HEK293 (cell line): ENCODE results near the gene ACADVL.

Source experiments
- CTCF ChIA-PET: fragments of 350-600 bp; formaldehyde crosslinking; extraction: SDS; loops from one replicate; lab custom pipeline; 2021; ENCODE audit warnings: antibody characterized with exemption; lab: Yijun Ruan, JAX
- POLR2A ChIA-PET: fragments of 300-600 bp; formaldehyde crosslinking; extraction: SDS; loops from one replicate; lab custom pipeline; 2020; ENCODE audit warnings: antibody characterized with exemption, inconsistent platforms; lab: Yijun Ruan, JAX
- H3K27ac ChIP-seq: fragments of 200-500 bp; sonication (Bioruptor generic); 2 replicates; pipeline ENCODE4 v1.5.1; 2014; ENCODE audit warnings: low read depth, low read length, control low read depth, inconsistent platforms; ENCODE audit errors: extremely low read depth
- H3K36me3 ChIP-seq, 2 experiments: fragments of 200-500 bp in 1 of 2; sonication (Bioruptor generic) in 1 of 2; 1 replicate in 1 of 2; 2 replicates in 1 of 2; pipeline ENCODE4 v1.5.1; 2014 to 2017; ENCODE audit warnings: inconsistent platforms in 2 of 2, low read length in 2 of 2; ENCODE audit not compliant: control insufficient read depth in 2 of 2, insufficient read depth in 1 of 2
- H3K4me1 ChIP-seq: fragments of 200-500 bp; sonication (Bioruptor generic); 2 replicates; pipeline ENCODE4 v1.5.1; 2014; ENCODE audit warnings: mild to moderate bottlenecking, low read length, inconsistent platforms; ENCODE audit not compliant: control insufficient read depth, insufficient read depth
- H3K4me3 ChIP-seq: 2 replicates; pipeline ENCODE4 v1.5.1; 2011; ENCODE audit warnings: low read depth, mild to moderate bottlenecking, control low read depth, low read length, moderate library complexity
- H3K9me3 ChIP-seq: fragments of 200-500 bp; sonication (Bioruptor generic); 2 replicates; pipeline ENCODE4 v1.5.1; 2014; ENCODE audit warnings: low read depth, low read length, inconsistent platforms; ENCODE audit not compliant: control insufficient read depth, insufficient read depth
- EGR2 ChIP-seq: fragments of 450-650 bp; formaldehyde crosslinking; IDR thresholded peaks from 2 replicates; pipeline ENCODE4 v1.5.1; 2016; ENCODE audit warnings: low read depth, missing biosample characterization, missing genetic modification characterization
- FEZF1 ChIP-seq: fragments of 450-650 bp; formaldehyde crosslinking; IDR thresholded peaks from 2 replicates; pipeline ENCODE4 v1.5.1; 2016; ENCODE audit warnings: missing biosample characterization, missing genetic modification characterization
- HOXD13 ChIP-seq: sonication (generic); formaldehyde crosslinking; IDR thresholded peaks from 2 replicates; pipeline ENCODE4 v1.8.0; 2022; ENCODE audit warnings: missing genetic modification reagents, borderline replicate concordance
- KLF10 ChIP-seq: fragments of 450-650 bp; IDR thresholded peaks from 2 replicates; pipeline ENCODE4 v1.5.1; 2018; ENCODE audit warnings: missing biosample characterization, mild to moderate bottlenecking, missing genetic modification characterization
- MEIS1 ChIP-seq: sonication (generic); formaldehyde crosslinking; IDR thresholded peaks from 2 replicates; pipeline ENCODE4 v1.8.1; 2022; ENCODE audit warnings: missing genetic modification reagents, mild to moderate bottlenecking, borderline replicate concordance
- SP7 ChIP-seq: fragments of 450-650 bp; formaldehyde crosslinking; IDR thresholded peaks from 2 replicates; pipeline ENCODE4 v1.5.1; 2016; ENCODE audit warnings: missing biosample characterization, missing genetic modification characterization
- TCF7L2 ChIP-seq: IDR thresholded peaks from 2 replicates; pipeline ENCODE4 v1.6.1; 2011; ENCODE audit warnings: low read depth, mild to moderate bottlenecking, inconsistent platforms, low read length, moderate library complexity, borderline replicate concordance
- TRIM28 ChIP-seq: IDR thresholded peaks from 2 replicates; pipeline ENCODE4 v1.6.1; 2011; ENCODE audit warnings: low read length, control low read depth, borderline replicate concordance
- ZBTB48 ChIP-seq: fragments of 450-650 bp; formaldehyde crosslinking; IDR thresholded peaks from 2 replicates; pipeline ENCODE4 v1.5.1; 2016; ENCODE audit warnings: missing biosample characterization, missing genetic modification characterization
- ZBTB8A ChIP-seq: fragments of 450-650 bp; formaldehyde crosslinking; IDR thresholded peaks from 2 replicates; pipeline ENCODE4 v1.5.1; 2016; ENCODE audit warnings: missing biosample characterization, missing genetic modification characterization
- ZFHX2 ChIP-seq: fragments of 450-650 bp; formaldehyde crosslinking; conservative IDR thresholded peaks from 2 replicates; pipeline ENCODE4 v1.5.1; 2016; ENCODE audit warnings: missing biosample characterization, missing genetic modification characterization
- ZIC2 ChIP-seq: fragments of 450-650 bp; formaldehyde crosslinking; IDR thresholded peaks from 2 replicates; pipeline ENCODE4 v1.5.1; 2016; ENCODE audit warnings: missing biosample characterization, missing genetic modification characterization
- ZNF114 ChIP-seq: fragments of 450-650 bp; formaldehyde crosslinking; IDR thresholded peaks from 2 replicates; pipeline ENCODE4 v1.5.0; 2017; ENCODE audit warnings: missing biosample characterization, missing genetic modification characterization
- ZNF140 ChIP-seq: fragments of 450-650 bp; formaldehyde crosslinking; IDR thresholded peaks from 2 replicates; pipeline ENCODE4 v1.5.1; 2016; ENCODE audit warnings: missing biosample characterization, missing genetic modification characterization
- ZNF175 ChIP-seq: fragments of 450-650 bp; formaldehyde crosslinking; IDR thresholded peaks from 2 replicates; pipeline ENCODE4 v1.5.1; 2016; ENCODE audit warnings: missing biosample characterization, missing genetic modification characterization
- ZNF24 ChIP-seq: fragments of 450-650 bp; formaldehyde crosslinking; IDR thresholded peaks from 2 replicates; pipeline ENCODE4 v1.5.1; 2016; ENCODE audit warnings: missing biosample characterization, missing genetic modification characterization
- ZNF248 ChIP-seq: fragments of 450-650 bp; formaldehyde crosslinking; IDR thresholded peaks from 2 replicates; pipeline ENCODE4 v1.5.1; 2017; ENCODE audit warnings: missing biosample characterization, missing genetic modification characterization
- ZNF302 ChIP-seq: fragments of 450-650 bp; formaldehyde crosslinking; IDR thresholded peaks from 2 replicates; pipeline ENCODE4 v1.5.1; 2016; ENCODE audit warnings: missing biosample characterization, missing genetic modification characterization, low read depth
- ZNF37A ChIP-seq: fragments of 450-650 bp; IDR thresholded peaks from 2 replicates; pipeline ENCODE4 v1.5.1; 2018; ENCODE audit warnings: missing biosample characterization, missing genetic modification characterization
- ZNF391 ChIP-seq: fragments of 450-650 bp; formaldehyde crosslinking; IDR thresholded peaks from 2 replicates; pipeline ENCODE4 v1.5.1; 2016; ENCODE audit warnings: low read depth, missing biosample characterization, missing genetic modification characterization, borderline replicate concordance
- ZNF394 ChIP-seq: fragments of 450-650 bp; formaldehyde crosslinking; IDR thresholded peaks from 2 replicates; pipeline ENCODE4 v1.5.1; 2016; ENCODE audit warnings: missing biosample characterization, missing genetic modification characterization, mild to moderate bottlenecking, moderate library complexity, borderline replicate concordance
- ZNF473 ChIP-seq: fragments of 450-650 bp; formaldehyde crosslinking; IDR thresholded peaks from 2 replicates; pipeline ENCODE4 v1.5.1; 2017; ENCODE audit warnings: missing biosample characterization, missing genetic modification characterization
- ZNF777 ChIP-seq: fragments of 450-650 bp; formaldehyde crosslinking; IDR thresholded peaks from 2 replicates; pipeline ENCODE4 v1.5.1; 2017; ENCODE audit warnings: missing biosample characterization, missing genetic modification characterization, borderline replicate concordance
- ZNF830 ChIP-seq: fragments of 450-650 bp; IDR thresholded peaks from 2 replicates; pipeline ENCODE4 v1.5.0; 2018; ENCODE audit warnings: missing biosample characterization, missing genetic modification characterization, low read depth, mild to moderate bottlenecking, moderate library complexity
- TF ChIP-seq, protein P1 (sequence below): fragments of 450-650 bp; formaldehyde crosslinking; IDR thresholded peaks from 2 replicates; pipeline ENCODE4 v1.5.1; 2017; ENCODE audit warnings: missing biosample characterization, mild to moderate bottlenecking, missing genetic modification characterization, moderate library complexity
- TF ChIP-seq, protein P2 (sequence below): fragments of 450-650 bp; formaldehyde crosslinking; IDR thresholded peaks from 2 replicates; pipeline ENCODE4 v1.5.1; 2016; ENCODE audit warnings: missing biosample characterization, missing genetic modification characterization
- TF ChIP-seq, protein P3 (sequence below): fragments of 450-650 bp; formaldehyde crosslinking; IDR thresholded peaks from 2 replicates; pipeline ENCODE4 v1.5.1; 2016; ENCODE audit warnings: missing biosample characterization, missing genetic modification characterization, borderline replicate concordance
- TF ChIP-seq, protein P4 (sequence below): fragments of 450-650 bp; formaldehyde crosslinking; IDR thresholded peaks from 2 replicates; pipeline ENCODE4 v1.5.1; 2016; ENCODE audit warnings: missing biosample characterization, missing genetic modification characterization
- TF ChIP-seq, protein P5 (sequence below): fragments of 450-650 bp; formaldehyde crosslinking; IDR thresholded peaks from 2 replicates; pipeline ENCODE4 v1.5.1; 2016; ENCODE audit warnings: missing biosample characterization, missing genetic modification characterization

ACADVL gene

DNA sequence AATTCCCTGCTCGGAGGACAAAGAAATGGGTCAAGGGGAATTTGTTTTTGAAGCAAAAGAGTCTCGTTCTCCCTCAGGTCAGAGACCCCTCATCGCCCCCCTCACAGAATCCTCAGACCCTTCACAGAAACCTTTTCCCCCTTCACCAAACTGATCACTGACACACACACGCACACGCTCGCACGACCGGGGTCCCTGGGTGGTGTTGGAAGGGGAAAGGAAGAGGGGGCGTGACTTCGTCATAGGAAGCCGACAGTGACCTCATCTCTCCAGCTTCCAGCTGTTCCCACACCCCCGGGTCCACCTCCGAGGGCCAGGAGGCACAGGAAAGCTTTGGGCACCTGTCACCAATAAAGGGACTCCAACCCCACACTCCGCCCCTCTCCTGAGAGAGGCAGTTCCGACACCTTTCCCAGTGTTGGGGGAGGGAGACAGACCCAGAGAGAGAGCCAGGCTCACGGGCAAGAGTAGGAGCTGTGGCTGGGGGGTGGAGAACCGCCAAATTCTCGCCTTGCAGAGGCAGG lies 41.7 kb upstream of the ACADVL start:
- CTCF ChIA-PET = interaction anchor here (0.5 to 2.6 kb wide), 45 partner anchors 8 to 444 kb away, joined by 3 to 50 read pairs (median 4); partner anchors contain the start of genes RNASEK and SLC16A11
- POLR2A ChIA-PET = interaction anchor here (0.6 to 2.0 kb wide), 5 partner anchors 13 to 151 kb away, joined by 3 to 14 read pairs (median 10); partner anchors contain the start of genes ACADVL, DLG4 and NEURL4
- Histone ChIP-seq H3K4me3 (peak overlapping the region; percentile 54), H3K27ac (peak overlapping the region; percentile 39; the same call in 1 of the 2 replicates), H3K9me3 (no peaks in the 10 kb centered on the region), H3K36me3 (no peaks in the 10 kb centered on the region; a peak in 1 of 3 replicates), H3K4me1 (peaks cover 8% of the 10 kb centered on the region)
- TF ChIP-seq, protein P1, sequence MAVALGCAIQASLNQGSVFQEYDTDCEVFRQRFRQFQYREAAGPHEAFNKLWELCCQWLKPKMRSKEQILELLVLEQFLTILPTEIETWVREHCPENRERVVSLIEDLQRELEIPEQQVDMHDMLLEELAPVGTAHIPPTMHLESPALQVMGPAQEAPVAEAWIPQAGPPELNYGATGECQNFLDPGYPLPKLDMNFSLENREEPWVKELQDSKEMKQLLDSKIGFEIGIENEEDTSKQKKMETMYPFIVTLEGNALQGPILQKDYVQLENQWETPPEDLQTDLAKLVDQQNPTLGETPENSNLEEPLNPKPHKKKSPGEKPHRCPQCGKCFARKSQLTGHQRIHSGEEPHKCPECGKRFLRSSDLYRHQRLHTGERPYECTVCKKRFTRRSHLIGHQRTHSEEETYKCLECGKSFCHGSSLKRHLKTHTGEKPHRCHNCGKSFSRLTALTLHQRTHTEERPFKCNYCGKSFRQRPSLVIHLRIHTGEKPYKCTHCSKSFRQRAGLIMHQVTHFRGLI = no peak
- TF ChIP-seq TRIM28 (no peak), ZNF114 (no peak), ZNF391 (tag by site-specific recombination) (no peak), FEZF1 (tag by site-specific recombination) (no peak), ZNF37A (no peak), HOXD13 (no peak), ZBTB8A (tag by site-specific recombination) (no peak), ZIC2 (tag by site-specific recombination) (peak; percentile 62; the same call in 1 of the 2 replicates), ZNF248 (tag by site-specific recombination) (no peak), ZNF777 (no peak), ZBTB48 (tag by site-specific recombination) (peak; percentile 51; the same call in 1 of the 2 replicates), TCF7L2 (no peak), ZNF830 (tag by site-specific recombination) (no peak), ZNF24 (tag by site-specific recombination) (no peak), KLF10 (no peak), ZNF394 (peak; percentile 10; the same call in 1 of the 2 replicates), ZNF175 (no peak), ZNF140 (tag by site-specific recombination) (no peak), EGR2 (tag by site-specific recombination) (peak; percentile 82), MEIS1 (CRISPR knock-in tag) (no peak), ZNF302 (tag by site-specific recombination) (no peak), SP7 (tag by site-specific recombination) (peak; percentile 17; the same call in 1 of the 2 replicates), ZFHX2 (tag by site-specific recombination) (peak; percentile 92), ZNF473 (no peak)
- TF ChIP-seq, protein P2, sequence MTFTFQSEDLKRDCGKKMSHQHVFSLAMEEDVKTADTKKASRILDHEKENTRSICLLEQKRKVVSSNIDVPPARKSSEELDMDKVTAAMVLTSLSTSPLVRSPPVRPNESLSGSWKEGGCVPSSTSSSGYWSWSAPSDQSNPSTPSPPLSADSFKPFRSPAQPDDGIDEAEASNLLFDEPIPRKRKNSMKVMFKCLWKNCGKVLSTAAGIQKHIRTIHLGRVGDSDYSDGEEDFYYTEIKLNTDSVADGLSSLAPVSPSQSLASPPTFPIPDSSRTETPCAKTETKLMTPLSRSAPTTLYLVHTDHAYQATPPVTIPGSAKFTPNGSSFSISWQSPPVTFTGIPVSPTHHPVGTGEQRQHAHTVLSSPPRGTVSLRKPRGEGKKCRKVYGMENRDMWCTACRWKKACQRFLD (tag by site-specific recombination) = no peak
- TF ChIP-seq, protein P3, sequence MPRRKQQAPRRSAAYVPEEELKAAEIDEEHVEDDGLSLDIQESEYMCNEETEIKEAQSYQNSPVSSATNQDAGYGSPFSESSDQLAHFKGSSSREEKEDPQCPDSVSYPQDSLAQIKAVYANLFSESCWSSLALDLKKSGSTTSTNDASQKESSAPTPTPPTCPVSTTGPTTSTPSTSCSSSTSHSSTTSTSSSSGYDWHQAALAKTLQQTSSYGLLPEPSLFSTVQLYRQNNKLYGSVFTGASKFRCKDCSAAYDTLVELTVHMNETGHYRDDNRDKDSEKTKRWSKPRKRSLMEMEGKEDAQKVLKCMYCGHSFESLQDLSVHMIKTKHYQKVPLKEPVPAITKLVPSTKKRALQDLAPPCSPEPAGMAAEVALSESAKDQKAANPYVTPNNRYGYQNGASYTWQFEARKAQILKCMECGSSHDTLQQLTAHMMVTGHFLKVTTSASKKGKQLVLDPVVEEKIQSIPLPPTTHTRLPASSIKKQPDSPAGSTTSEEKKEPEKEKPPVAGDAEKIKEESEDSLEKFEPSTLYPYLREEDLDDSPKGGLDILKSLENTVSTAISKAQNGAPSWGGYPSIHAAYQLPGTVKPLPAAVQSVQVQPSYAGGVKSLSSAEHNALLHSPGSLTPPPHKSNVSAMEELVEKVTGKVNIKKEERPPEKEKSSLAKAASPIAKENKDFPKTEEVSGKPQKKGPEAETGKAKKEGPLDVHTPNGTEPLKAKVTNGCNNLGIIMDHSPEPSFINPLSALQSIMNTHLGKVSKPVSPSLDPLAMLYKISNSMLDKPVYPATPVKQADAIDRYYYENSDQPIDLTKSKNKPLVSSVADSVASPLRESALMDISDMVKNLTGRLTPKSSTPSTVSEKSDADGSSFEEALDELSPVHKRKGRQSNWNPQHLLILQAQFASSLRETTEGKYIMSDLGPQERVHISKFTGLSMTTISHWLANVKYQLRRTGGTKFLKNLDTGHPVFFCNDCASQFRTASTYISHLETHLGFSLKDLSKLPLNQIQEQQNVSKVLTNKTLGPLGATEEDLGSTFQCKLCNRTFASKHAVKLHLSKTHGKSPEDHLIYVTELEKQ (tag by site-specific recombination) = no peak
- TF ChIP-seq, protein P4, sequence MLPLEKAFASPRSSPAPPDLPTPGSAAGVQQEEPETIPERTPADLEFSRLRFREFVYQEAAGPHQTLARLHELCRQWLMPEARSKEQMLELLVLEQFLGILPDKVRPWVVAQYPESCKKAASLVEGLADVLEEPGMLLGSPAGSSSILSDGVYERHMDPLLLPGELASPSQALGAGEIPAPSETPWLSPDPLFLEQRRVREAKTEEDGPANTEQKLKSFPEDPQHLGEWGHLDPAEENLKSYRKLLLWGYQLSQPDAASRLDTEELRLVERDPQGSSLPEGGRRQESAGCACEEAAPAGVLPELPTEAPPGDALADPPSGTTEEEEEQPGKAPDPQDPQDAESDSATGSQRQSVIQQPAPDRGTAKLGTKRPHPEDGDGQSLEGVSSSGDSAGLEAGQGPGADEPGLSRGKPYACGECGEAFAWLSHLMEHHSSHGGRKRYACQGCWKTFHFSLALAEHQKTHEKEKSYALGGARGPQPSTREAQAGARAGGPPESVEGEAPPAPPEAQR (tag by site-specific recombination) = no peak
- TF ChIP-seq, protein P5, sequence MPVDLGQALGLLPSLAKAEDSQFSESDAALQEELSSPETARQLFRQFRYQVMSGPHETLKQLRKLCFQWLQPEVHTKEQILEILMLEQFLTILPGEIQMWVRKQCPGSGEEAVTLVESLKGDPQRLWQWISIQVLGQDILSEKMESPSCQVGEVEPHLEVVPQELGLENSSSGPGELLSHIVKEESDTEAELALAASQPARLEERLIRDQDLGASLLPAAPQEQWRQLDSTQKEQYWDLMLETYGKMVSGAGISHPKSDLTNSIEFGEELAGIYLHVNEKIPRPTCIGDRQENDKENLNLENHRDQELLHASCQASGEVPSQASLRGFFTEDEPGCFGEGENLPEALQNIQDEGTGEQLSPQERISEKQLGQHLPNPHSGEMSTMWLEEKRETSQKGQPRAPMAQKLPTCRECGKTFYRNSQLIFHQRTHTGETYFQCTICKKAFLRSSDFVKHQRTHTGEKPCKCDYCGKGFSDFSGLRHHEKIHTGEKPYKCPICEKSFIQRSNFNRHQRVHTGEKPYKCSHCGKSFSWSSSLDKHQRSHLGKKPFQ (tag by site-specific recombination) = no peak
